Measurements from ENCODE around the gene C3.
"Not testable (repeated sequence)": the region's sequence is repeated elsewhere in the genome, so short reads cannot be mapped to it uniquely, and the experiment has no call there.

Gene C3

GRCh38 chr19:6656390-6656789 is 64.1 kb downstream of the C3 start:
- not testable (repeated sequence) for DNase-seq

- no peak for DNase-seq
Measured at GRCh38 chr19:6654347-6655310, 65.8 kb downstream of the C3 start.

- DNase-seq: no peak
Measured at GRCh38 chr19:6652805-6653094, 67.7 kb downstream of the C3 start.

- DNase-seq: no peak
Measured at GRCh38 chr19:6651965-6652804, 68.3 kb downstream of the C3 start.

GRCh38 chr19:6649185-6649584 is 71.3 kb downstream of the C3 start:
- no peak for DNase-seq

GRCh38 chr19:6648141-6648715 is 72.2 kb downstream of the C3 start:
- DNase-seq: no peak

GRCh38 chr19:6644796-6645195 is 75.7 kb downstream of the C3 start:
- no peak for DNase-seq

- DNase-seq: not testable (repeated sequence)
Measured at GRCh38 chr19:6640333-6640732, 80.1 kb downstream of the C3 start.

GRCh38 chr19:6639439-6639838 is 81.0 kb downstream of the C3 start:
- DNase-seq: peak in 1 of 2 experiments; percentile 6

GRCh38 chr19:6633456-6633813 is 87.0 kb downstream of the C3 start:
- DNase-seq: not testable (repeated sequence)

- peak; percentile 21 to 71 for DNase-seq
Measured at GRCh38 chr19:6632747-6633455, 87.5 kb downstream of the C3 start.

GRCh38 chr19:6632002-6632621 is 88.3 kb downstream of the C3 start:
- peak; percentile 9 to 72 for DNase-seq
